Mesenchymal stem cell (in vitro differentiated cells and primary cell): ENCODE data around the gene SALL2.

Source experiments
- DNase-seq: peaks from one replicate; pipeline ENCODE4 v3.0.0-alpha.2; 2013
- H2AFZ ChIP-seq: one replicate; pipeline ENCODE4 v1.6.1; 2013; ENCODE audit warnings: low read depth, mild to moderate bottlenecking, control low read depth, inconsistent platforms, low read length, moderate library complexity
- H2AK5ac ChIP-seq: 2 replicates; pipeline ENCODE4 v1.6.1; 2013; ENCODE audit warnings: low read length, moderate library complexity, mild to moderate bottlenecking, inconsistent platforms; ENCODE audit not compliant: severe bottlenecking
- H2BK120ac ChIP-seq: one replicate; pipeline ENCODE4 v1.6.1; 2013; ENCODE audit warnings: low read depth, mild to moderate bottlenecking, inconsistent platforms, low read length, moderate library complexity
- H2BK12ac ChIP-seq, 2 experiments: one replicate each; pipeline ENCODE4 v1.6.1; 2013; ENCODE audit warnings: inconsistent platforms in 2 of 2, low read length in 2 of 2, mild to moderate bottlenecking in 2 of 2, moderate library complexity in 2 of 2, control low read depth in 1 of 2
- H2BK15ac ChIP-seq: one replicate; pipeline ENCODE4 v1.6.1; 2013; ENCODE audit warnings: mild to moderate bottlenecking, low read depth, inconsistent platforms; ENCODE audit not compliant: poor library complexity, severe bottlenecking
- H2BK5ac ChIP-seq: 2 replicates; pipeline ENCODE4 v1.6.1; 2013; ENCODE audit warnings: low read depth, mild to moderate bottlenecking, low read length, control low read depth, inconsistent platforms; ENCODE audit not compliant: poor library complexity, severe bottlenecking
- H3K14ac ChIP-seq, 2 experiments: one replicate each; pipeline ENCODE4 v1.6.1; 2013; ENCODE audit warnings: inconsistent platforms in 2 of 2, low read length in 2 of 2, control low read depth in 1 of 2, mild to moderate bottlenecking in 1 of 2, moderate library complexity in 1 of 2
- H3K18ac ChIP-seq, 2 experiments: one replicate each; pipeline ENCODE4 v1.6.1; 2013; ENCODE audit warnings: inconsistent platforms in 2 of 2, low read length in 2 of 2, control low read depth in 1 of 2, low read depth in 1 of 2, mild to moderate bottlenecking in 1 of 2
- H3K23ac ChIP-seq, 2 experiments: one replicate each; pipeline ENCODE4 v1.6.1; 2013; ENCODE audit warnings: inconsistent platforms in 2 of 2, low read length in 2 of 2, mild to moderate bottlenecking in 2 of 2, moderate library complexity in 2 of 2, control low read depth in 1 of 2
- H3K27ac ChIP-seq: 2 replicates; pipeline ENCODE4 v1.5.1; 2013; ENCODE audit warnings: mild to moderate bottlenecking, moderate library complexity, low read length, control low read depth, inconsistent platforms; ENCODE audit not compliant: poor library complexity, severe bottlenecking
- H3K27me3 ChIP-seq, 2 experiments: 2 replicates each; pipeline versions ENCODE4 v1.6.1 to v1.7.0; 2013; ENCODE audit warnings: low read length in 2 of 2, mild to moderate bottlenecking in 2 of 2, moderate library complexity in 2 of 2, control low read depth in 1 of 2, inconsistent platforms in 1 of 2; ENCODE audit not compliant: control insufficient read depth in 1 of 2, insufficient read depth in 1 of 2
- H3K36me3 ChIP-seq, 2 experiments: 2 replicates each; pipeline versions ENCODE4 v1.6.1 to v1.7.0; 2013; ENCODE audit warnings: low read length in 2 of 2, control low read depth in 1 of 2, inconsistent platforms in 1 of 2, low read depth in 1 of 2, mild to moderate bottlenecking in 1 of 2; ENCODE audit not compliant: insufficient read depth in 2 of 2, control insufficient read depth in 1 of 2
- H3K4ac ChIP-seq, 2 experiments: one replicate each; pipeline ENCODE4 v1.6.1; 2013; ENCODE audit warnings: inconsistent platforms in 2 of 2, low read length in 2 of 2, mild to moderate bottlenecking in 2 of 2, moderate library complexity in 2 of 2, control low read depth in 1 of 2, low read depth in 1 of 2
- H3K4me1 ChIP-seq: 2 replicates; pipeline ENCODE4 v1.6.1; 2013; ENCODE audit warnings: low read depth, low read length, control low read depth; ENCODE audit not compliant: control insufficient read depth, insufficient read depth
- H3K4me2 ChIP-seq: 2 replicates; pipeline ENCODE4 v1.6.1; 2013; ENCODE audit warnings: low read length, mild to moderate bottlenecking, inconsistent platforms; ENCODE audit not compliant: poor library complexity, severe bottlenecking
- H3K4me3 ChIP-seq, 2 experiments: 2 replicates each; pipeline versions ENCODE4 v1.5.1 to v1.7.0; 2013; ENCODE audit warnings: low read length in 2 of 2, mild to moderate bottlenecking in 2 of 2, control low read depth in 1 of 2, low read depth in 1 of 2; ENCODE audit not compliant: insufficient read depth in 1 of 2
- H3K79me1 ChIP-seq: replicated peaks from 2 replicates; pipeline ENCODE4 v1.6.1; 2013; ENCODE audit warnings: mild to moderate bottlenecking, control low read depth, low read length, inconsistent platforms; ENCODE audit not compliant: poor library complexity, severe bottlenecking
- H3K9ac ChIP-seq: 2 replicates; pipeline ENCODE4 v1.7.0; 2013; ENCODE audit warnings: mild to moderate bottlenecking, low read length, moderate library complexity
- H3K9me3 ChIP-seq: 2 replicates; pipeline ENCODE4 v1.7.0; 2013; ENCODE audit warnings: mild to moderate bottlenecking, low read length; ENCODE audit not compliant: control insufficient read depth
- H4K8ac ChIP-seq: one replicate; pipeline ENCODE4 v1.6.1; 2013; ENCODE audit warnings: inconsistent platforms, mild to moderate bottlenecking, low read length, moderate library complexity
- H4K91ac ChIP-seq: one replicate; pipeline ENCODE4 v1.6.1; 2013; ENCODE audit warnings: mild to moderate bottlenecking, low read length, inconsistent platforms
- WGBS: methylation state at CpG from one replicate; pipeline ENCODE4 v1.1.7; 2013; ENCODE audit warnings: mixed read lengths; 5-methylcytosine and 5-hydroxymethylcytosine counted together

The SALL2 gene

GRCh38 chr14:21494902-21495762 lies 31.0 kb downstream of the SALL2 start:
- no peak overlapping the region for H3K4me2 ChIP-seq
- H3K9me3 ChIP-seq, result no peaks in the 10 kb centered on the region
- H3K79me1 ChIP-seq, result peaks cover 7% of the 10 kb centered on the region
- H2BK120ac ChIP-seq, result no peak overlapping the region
- H3K4me1 ChIP-seq, result peaks cover 4% of the 10 kb centered on the region
- no peak overlapping the region for H2AFZ ChIP-seq
- WGBS, result 59% methylated on average over 2 of the region's 2 CpGs
- H2BK15ac ChIP-seq, result no peak overlapping the region
- H3K18ac ChIP-seq, result no peak overlapping the region
- no peak overlapping the region for H4K91ac ChIP-seq
- H3K27ac ChIP-seq, result peak overlapping the region; percentile 71
- H3K23ac ChIP-seq, result no peak overlapping the region
- H3K4ac ChIP-seq, result no peak overlapping the region
- no peak overlapping the region for H2BK5ac ChIP-seq
- no peak overlapping the region for H2BK12ac ChIP-seq
- no peak overlapping the region for H3K4me3 ChIP-seq
- H4K8ac ChIP-seq, result no peak overlapping the region
- DNase-seq, result peak; percentile 41
- peaks cover 35 to 89% of the 10 kb centered on the region in 2 experiments for H3K36me3 ChIP-seq
- peak overlapping the region; percentile 81 for H2AK5ac ChIP-seq
- H3K27me3 ChIP-seq, result no peaks in the 10 kb centered on the region
- peak overlapping the region; percentile 32 for H3K9ac ChIP-seq
- H3K14ac ChIP-seq, result no peak overlapping the region

- Histone ChIP-seq H3K9ac (peak overlapping the region; percentile 27), H2AFZ (no peak overlapping the region), H2BK5ac (no peak overlapping the region), H3K4me1 (peaks cover 3% of the 10 kb centered on the region), H4K8ac (no peak overlapping the region), H3K27ac (peak overlapping the region; percentile 17), H3K18ac (no peak overlapping the region), H4K91ac (no peak overlapping the region), H2BK12ac (no peak overlapping the region), H3K14ac (no peak overlapping the region), H3K79me1 (peaks cover 16% of the 10 kb centered on the region), H2BK15ac (no peak overlapping the region), H3K4ac (no peak overlapping the region), H3K4me3 (no peak overlapping the region), H3K4me2 (no peak overlapping the region), H2BK120ac (no peak overlapping the region), H2AK5ac (no peak overlapping the region), H3K9me3 (no peaks in the 10 kb centered on the region), H3K23ac (no peak overlapping the region), H3K27me3 (no peaks in the 10 kb centered on the region), H3K36me3 (peaks cover 29 to 66% of the 10 kb centered on the region in 2 experiments)
- WGBS, result no CpG with 5 or more reads among the region's 1 CpG
- peak; percentile 66 for DNase-seq
Observed at GRCh38 chr14:21486640-21487087, 39.5 kb downstream of the SALL2 start.

DNA sequence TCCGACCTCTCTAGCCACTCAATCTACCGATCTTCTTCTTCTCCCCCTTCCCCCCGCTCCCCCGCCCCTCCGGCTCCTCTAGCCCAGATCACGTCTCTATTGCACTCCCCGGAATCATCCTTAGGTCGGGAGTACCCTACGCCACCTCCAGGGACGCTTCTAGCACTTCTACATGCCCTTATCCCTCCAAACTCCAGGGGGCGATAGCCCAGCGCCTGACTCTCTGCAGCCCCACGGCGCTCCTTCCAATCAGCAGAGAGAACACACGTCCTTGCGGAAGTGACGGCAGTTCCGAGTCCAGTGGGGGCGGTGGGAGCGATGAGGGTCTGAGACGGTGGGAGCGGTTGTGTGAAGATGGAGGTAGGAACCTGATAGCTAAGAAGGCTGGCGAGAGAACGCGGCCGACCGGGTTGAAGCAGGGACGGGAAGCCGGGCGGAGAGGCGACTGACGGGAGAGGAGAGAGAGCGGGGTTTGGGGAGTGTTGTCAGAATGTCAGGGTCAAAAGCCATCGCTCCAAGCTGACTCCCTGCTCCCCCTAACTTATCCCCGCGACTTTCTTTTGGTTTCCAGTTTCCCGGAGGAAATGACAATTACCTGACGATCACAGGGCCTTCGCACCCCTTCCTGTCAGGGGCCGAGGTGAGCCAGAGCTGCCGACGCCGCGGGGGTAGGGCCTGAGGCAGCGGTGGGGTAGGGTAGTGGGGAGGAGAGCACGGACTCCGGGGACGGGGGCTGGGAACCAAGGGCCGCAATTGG lies 49.0 kb downstream of the SALL2 start, which contains the start of the genes RAB2B and TOX4:
Gene RAB2B (minus strand): TSS at position 35 of the 757 bp plus-strand sequence. CDS start 87 bp downstream, outside the sequence.
Gene TOX4 (plus strand): TSS at position 271 of the 757 bp plus-strand sequence. CDS start 84 bp downstream, at position 355.
- no peaks in the 10 kb centered on the region for H3K27me3 ChIP-seq
- H4K91ac ChIP-seq, result no peak within 1 kb of the TSS
- H3K23ac ChIP-seq, result no peak within 1 kb of the TSS
- no peak within 1 kb of the TSS for H2BK12ac ChIP-seq
- WGBS, result under 1% methylated on average over 37 of the region's 49 CpGs
- peak; percentile 99 for DNase-seq
- peaks cover 7% of the 10 kb centered on the region for H3K79me1 ChIP-seq
- H2AK5ac ChIP-seq, result no peak within 1 kb of the TSS
- peak within 1 kb of the TSS in 1 of 2 experiments; percentile 81 for H3K4ac ChIP-seq
- H3K4me1 ChIP-seq, result peaks cover 3% of the 10 kb centered on the region
- peak within 1 kb of the TSS in 1 of 2 experiments; percentile 75 for H3K14ac ChIP-seq
- peak within 1 kb of the TSS; percentile 60 for H2AFZ ChIP-seq
- no peak within 1 kb of the TSS for H2BK15ac ChIP-seq
- H2BK120ac ChIP-seq, result peak within 1 kb of the TSS; percentile 49
- peak within 1 kb of the TSS; percentile 59 for H3K4me2 ChIP-seq
- H3K18ac ChIP-seq, result peak within 1 kb of the TSS; percentile 75 to 82
- H4K8ac ChIP-seq, result peak within 1 kb of the TSS; percentile 72
- H3K9me3 ChIP-seq, result no peaks in the 10 kb centered on the region
- H3K9ac ChIP-seq, result peak within 1 kb of the TSS; percentile 95
- peaks cover 4 to 35% of the 10 kb centered on the region in 2 experiments for H3K36me3 ChIP-seq
- H3K27ac ChIP-seq, result peak within 1 kb of the TSS; percentile 83
- peak within 1 kb of the TSS; percentile 92 to 94 for H3K4me3 ChIP-seq
- peak within 1 kb of the TSS; percentile 83 for H2BK5ac ChIP-seq
